HG03025 (cell line): ENCODE measurements around the gene ADGRG1.

Source experiments
- ATAC-seq: cut with Tn5 transposase; IDR thresholded peaks from one replicate; pipeline ENCODE4 v1.9.1; 2021; ENCODE audit warnings: mild to moderate bottlenecking, moderate library complexity; ENCODE audit not compliant: unreplicated experiment, low FRiP score

ADGRG1 gene

GRCh38 chr16:57619606-57620334, 8.7 kb upstream of the ADGRG1 start:
- ATAC-seq = no peak

GRCh38 chr16:57620335-57621231, 7.8 kb upstream of the ADGRG1 start:
- no peak for ATAC-seq

GRCh38 chr16:57621521-57622271, 6.7 kb upstream of the ADGRG1 start:
- no peak for ATAC-seq

- no peak for ATAC-seq
These were observed 5.8 kb upstream of the ADGRG1 start for GRCh38 chr16:57622361-57623250.

GRCh38 chr16:57623251-57624043, 5.0 kb upstream of the ADGRG1 start:
- ATAC-seq = no peak

GRCh38 chr16:57624044-57624688, 4.3 kb upstream of the ADGRG1 start:
- ATAC-seq = no peak

- ATAC-seq = no peak
These were observed 3.5 kb upstream of the ADGRG1 start for GRCh38 chr16:57624806-57625500.

- ATAC-seq = no peak
These were observed 1.8 kb upstream of the ADGRG1 start for GRCh38 chr16:57626420-57627170.

- no peak for ATAC-seq
These were observed 1.1 kb upstream of the ADGRG1 start for GRCh38 chr16:57627184-57627871.

GRCh38 chr16:57628783-57629293, 408 bp downstream of the ADGRG1 start:
- ATAC-seq = no peak

GRCh38 chr16:57629516-57630406, 1.3 kb downstream of the ADGRG1 start:
- no peak for ATAC-seq

- ATAC-seq = no peak
These were observed 2.0 kb downstream of the ADGRG1 start for GRCh38 chr16:57630407-57630797.

- ATAC-seq = no peak
These were observed 2.8 kb downstream of the ADGRG1 start for GRCh38 chr16:57630931-57631845.

- ATAC-seq = no peak
These were observed 4.1 kb downstream of the ADGRG1 start for GRCh38 chr16:57632568-57632967.
